Activated CD8-positive, alpha-beta memory T cell treated with anti-CD3 and anti-CD28 coated beads, Interleukin-2, amount 10 ng/mL, durations not matched to agents 7 days and 5 days (primary cell): Measurements from ENCODE around the gene ILKAP. TPM values are rescaled to one million over a fixed set of nuclear protein-coding genes. Genes with fewer than 3 reads are reported as not detected.

Experiments used
- ATAC-seq: fragments of 150-1000 bp; cut with Tn5 transposase; one replicate; pipeline ENCODE4 v1.10.0; 2021; ENCODE audit warnings: moderate library complexity
- CTCF ChIA-PET: fragments of 350-600 bp; sonication (Branson Sonifier 250); formaldehyde crosslinking; loops from one replicate; lab custom pipeline; 2021; ENCODE audit warnings: antibody characterized with exemption; lab: Charles Lee
- DNase-seq: peaks from one replicate; pipeline ENCODE4 v3.0.0-alpha.2; 2020
- H3K27ac Mint-ChIP-seq: one replicate; pipeline ENCODE4 v1.8.0; 2021; ENCODE audit warnings: mild to moderate bottlenecking, mixed read lengths
- H3K27me3 Mint-ChIP-seq: one replicate; pipeline ENCODE4 v1.8.0; 2021; ENCODE audit warnings: mixed read lengths
- H3K36me3 Mint-ChIP-seq: one replicate; pipeline ENCODE4 v1.8.0; 2021; ENCODE audit warnings: mild to moderate bottlenecking, mixed read lengths
- H3K4me1 Mint-ChIP-seq: one replicate; pipeline ENCODE4 v1.8.0; 2021; ENCODE audit warnings: mixed read lengths
- H3K4me3 Mint-ChIP-seq: one replicate; pipeline ENCODE4 v1.8.0; 2021; ENCODE audit warnings: mild to moderate bottlenecking, moderate library complexity, mixed read lengths
- H3K9me3 Mint-ChIP-seq: one replicate; pipeline ENCODE4 v1.8.0; 2022; ENCODE audit warnings: low read depth, mixed read lengths
- total RNA-seq, 2 experiments: library from RNA; stranded (reverse); gene quantifications; one replicate each; pipeline ENCODE4 v1.2.3, GENCODE V29; 2021

ILKAP gene
- total RNA-seq, 2 experiments from 2014 or later: 52.6 to 61.7 TPM

DNA sequence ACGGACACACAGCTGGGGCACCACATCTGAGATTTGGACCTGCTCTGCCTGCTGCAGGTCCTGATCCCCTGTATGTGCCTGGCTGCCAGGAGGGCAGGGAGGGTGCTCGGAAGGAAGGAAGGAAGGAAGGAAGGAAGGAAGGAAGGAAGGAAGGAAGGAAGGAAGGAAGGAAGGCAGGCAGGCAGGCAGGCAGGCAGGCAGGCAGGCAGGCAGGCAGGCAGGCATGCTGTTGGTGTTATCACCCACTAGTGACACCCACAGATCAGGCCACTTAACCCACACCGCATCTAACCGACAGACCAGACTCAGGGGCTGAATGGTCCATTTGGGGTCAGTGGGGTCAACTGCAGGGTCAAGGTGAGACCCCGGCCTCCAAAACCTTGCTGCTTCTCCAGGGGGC is 59.2 kb downstream of the ILKAP start:
- Mint-ChIP-seq H3K27ac (no peak overlapping the region), H3K4me1 (no peaks in the 10 kb centered on the region), H3K27me3 (no peaks in the 10 kb centered on the region), H3K36me3 (no peaks in the 10 kb centered on the region), H3K4me3 (no peak overlapping the region), H3K9me3 (no peaks in the 10 kb centered on the region)
- CTCF ChIA-PET: interaction anchor here (1.5 kb wide), 1 partner anchor 10 kb away, joined by 3 read pairs; no protein-coding TSS in a partner anchor
- no peak for DNase-seq
- ATAC-seq: no peak

DNA sequence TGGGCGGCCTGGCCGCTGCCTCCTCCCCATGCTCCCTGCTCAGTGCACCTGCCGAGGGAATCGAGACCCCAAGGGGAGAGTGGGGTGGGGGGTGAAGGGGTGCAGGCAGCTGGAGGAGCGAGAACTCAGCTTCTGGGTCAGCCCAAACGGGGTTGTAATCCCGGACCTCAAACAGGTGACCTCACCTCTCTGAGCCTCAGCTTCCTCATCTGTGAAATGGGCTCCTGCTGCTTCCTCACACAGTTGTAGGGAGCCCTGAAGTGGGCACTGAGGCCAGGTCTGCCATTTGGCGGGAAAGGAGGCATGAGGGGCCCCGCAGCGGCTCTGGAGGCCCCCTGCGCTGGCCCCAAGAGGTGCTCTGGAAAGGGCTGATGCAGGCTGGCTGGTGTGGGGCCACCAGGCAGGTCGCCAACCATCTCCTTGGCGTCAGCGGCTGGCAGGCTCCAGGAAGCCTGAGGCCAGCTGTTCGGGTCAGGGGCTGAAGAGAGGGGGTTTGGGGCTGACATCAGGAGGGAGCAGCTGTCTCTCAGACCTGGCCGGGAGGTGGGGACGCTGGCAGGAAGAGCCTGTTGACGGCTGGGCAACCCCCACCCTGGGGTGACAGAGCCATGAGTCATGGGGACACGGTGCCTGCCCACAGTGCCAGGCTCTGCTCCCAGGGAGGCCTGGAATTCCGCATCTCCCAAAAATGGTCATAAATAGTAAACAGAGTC is 60.1 kb downstream of the ILKAP start:
- no peak for ATAC-seq

DNA sequence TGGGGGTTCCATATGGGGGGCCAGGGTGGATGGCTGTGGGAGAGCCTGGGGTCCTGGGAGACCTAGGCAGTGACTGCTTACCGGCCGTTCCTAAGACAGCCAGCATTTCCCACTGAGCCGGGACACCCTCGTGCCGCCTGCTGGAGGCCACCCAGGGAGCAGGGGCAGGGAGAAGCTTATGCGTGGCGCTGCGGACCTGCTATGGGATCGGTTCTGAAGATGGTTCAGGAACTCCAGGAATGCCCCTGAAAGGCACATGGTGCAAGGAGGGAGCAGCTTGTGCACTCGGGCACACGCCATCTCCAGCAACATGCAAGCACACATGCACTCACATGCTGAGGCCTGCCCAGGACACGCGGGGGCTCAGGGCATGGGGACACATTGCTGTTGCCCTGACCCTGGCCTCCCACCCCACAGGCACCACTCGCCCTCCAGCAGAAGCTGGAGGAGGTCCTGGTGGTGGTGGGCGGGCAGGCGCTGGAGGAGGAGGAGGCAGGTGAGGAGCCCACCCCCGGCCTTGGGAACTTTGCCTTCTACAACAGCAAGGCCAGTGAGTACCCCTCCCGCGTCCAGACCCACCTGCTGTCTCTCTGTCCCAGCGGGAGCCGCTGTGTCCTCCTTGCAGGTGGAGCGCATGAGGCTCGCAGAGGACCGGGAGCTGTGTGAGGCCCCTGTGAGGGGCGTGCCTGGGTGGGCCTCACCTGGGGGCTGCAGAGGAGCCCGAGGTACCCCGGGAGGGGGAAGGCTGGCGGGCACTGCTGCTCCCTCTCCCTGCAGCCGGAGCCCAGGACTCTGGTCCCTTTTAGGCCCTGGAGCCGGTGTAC is 60.9 kb downstream of the ILKAP start:
- CTCF ChIA-PET: interaction anchor here (0.9 kb wide), 1 partner anchor 18 kb away, joined by 3 read pairs; no protein-coding TSS in a partner anchor
- Mint-ChIP-seq H3K4me3 (no peak overlapping the region), H3K27ac (no peak overlapping the region), H3K9me3 (no peaks in the 10 kb centered on the region), H3K4me1 (no peaks in the 10 kb centered on the region), H3K27me3 (no peaks in the 10 kb centered on the region), H3K36me3 (no peaks in the 10 kb centered on the region)
- ATAC-seq (no peak), DNase-seq (no peak)

More for the DNA sequence above, 60.1 kb downstream of the ILKAP start:
- no peak overlapping the region for H3K4me3 Mint-ChIP-seq
- H3K4me1 Mint-ChIP-seq: no peaks in the 10 kb centered on the region
- CTCF ChIA-PET: interaction anchor here (1.5 kb wide), 1 partner anchor 9 kb away, joined by 3 read pairs; no protein-coding TSS in a partner anchor
- no peaks in the 10 kb centered on the region for H3K36me3 Mint-ChIP-seq
- H3K27ac Mint-ChIP-seq: no peak overlapping the region
- no peak for DNase-seq
- H3K27me3 Mint-ChIP-seq: no peaks in the 10 kb centered on the region
- H3K9me3 Mint-ChIP-seq: no peaks in the 10 kb centered on the region

DNA sequence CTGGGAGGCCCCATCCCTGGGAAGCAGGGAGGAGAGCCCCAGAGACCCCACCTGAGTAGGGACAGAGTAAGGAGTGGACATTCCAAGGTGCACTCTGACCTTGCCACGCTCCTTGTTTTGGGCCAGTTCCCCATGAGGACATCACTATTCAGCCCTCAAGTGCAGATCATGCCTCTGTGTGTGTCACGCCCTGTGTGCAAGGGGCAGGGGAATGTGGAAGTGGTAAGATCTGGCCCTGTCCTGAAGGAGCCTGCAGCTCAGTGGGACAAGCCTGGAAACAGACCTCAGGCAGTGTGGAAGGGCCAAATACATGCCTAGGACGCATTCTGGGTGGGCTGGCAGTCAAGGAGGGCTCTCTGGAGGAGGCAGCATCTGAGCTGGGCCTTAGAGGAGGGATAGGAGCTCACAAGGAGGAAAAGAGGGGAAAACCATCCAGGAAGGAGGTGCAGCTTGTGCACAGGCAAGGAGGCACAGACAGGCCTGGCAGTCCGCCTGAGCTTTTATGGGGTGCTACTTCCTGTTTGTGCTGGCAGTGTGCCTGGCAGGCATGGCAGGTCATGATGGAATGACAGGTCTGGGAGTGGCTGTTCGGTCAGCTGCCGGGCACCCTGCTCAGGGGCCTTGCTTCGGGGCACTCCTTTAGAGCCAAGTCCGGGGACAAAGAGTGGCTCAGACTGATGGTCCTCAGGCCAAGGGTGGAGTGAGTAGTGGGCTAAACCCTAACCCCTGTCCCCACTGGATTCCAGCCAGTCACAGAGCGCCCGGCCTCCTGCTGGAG is 61.8 kb downstream of the ILKAP start:
- CTCF ChIA-PET: interaction anchor here (0.9 to 1.3 kb wide), 2 partner anchors 19 to 172 kb away, joined by 3 read pairs; no protein-coding TSS in a partner anchor

DNA sequence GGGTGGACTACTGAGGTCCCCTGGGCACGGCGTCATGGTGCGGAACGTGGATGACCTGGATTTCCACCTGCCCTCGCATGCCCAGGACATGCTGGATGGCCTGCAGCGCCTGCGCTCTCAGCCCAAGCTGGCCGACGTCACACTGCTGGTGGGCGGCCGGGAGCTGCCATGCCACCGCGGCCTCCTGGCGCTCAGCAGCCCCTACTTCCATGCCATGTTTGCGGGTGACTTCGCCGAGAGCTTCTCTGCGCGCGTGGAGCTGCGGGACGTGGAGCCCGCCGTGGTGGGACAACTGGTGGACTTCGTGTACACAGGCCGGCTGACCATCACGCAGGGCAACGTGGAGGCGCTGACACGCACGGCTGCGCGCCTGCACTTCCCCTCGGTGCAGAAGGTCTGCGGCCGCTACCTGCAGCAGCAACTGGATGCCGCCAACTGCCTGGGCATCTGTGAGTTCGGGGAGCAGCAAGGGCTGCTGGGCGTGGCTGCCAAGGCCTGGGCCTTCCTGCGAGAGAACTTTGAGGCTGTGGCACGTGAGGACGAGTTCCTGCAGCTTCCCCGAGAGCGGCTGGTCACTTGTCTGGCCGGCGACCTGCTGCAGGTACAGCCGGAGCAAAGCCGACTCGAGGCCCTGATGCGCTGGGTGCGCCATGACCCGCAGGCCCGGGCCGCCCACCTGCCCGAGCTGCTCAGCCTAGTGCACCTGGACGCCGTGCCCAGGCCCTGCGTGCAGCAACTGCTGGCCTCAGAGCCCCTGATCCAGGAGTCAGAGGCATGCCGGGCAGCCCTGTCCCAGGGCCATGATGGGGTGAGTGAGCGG is 62.6 kb downstream of the ILKAP start:
- CTCF ChIA-PET: interaction anchor here (0.9 to 1.3 kb wide), 2 partner anchors 20 to 171 kb away, joined by 3 read pairs; no protein-coding TSS in a partner anchor
- Mint-ChIP-seq H3K4me3 (no peak overlapping the region), H3K9me3 (no peaks in the 10 kb centered on the region), H3K27ac (no peak overlapping the region), H3K4me1 (no peaks in the 10 kb centered on the region), H3K36me3 (no peaks in the 10 kb centered on the region), H3K27me3 (no peaks in the 10 kb centered on the region)
- DNase-seq: no peak
- ATAC-seq: no peak

More for the DNA sequence above, 61.8 kb downstream of the ILKAP start:
- Mint-ChIP-seq H3K27ac (no peak overlapping the region), H3K4me1 (no peaks in the 10 kb centered on the region), H3K4me3 (no peak overlapping the region), H3K27me3 (no peaks in the 10 kb centered on the region), H3K36me3 (no peaks in the 10 kb centered on the region), H3K9me3 (no peaks in the 10 kb centered on the region)
- DNase-seq (no peak), ATAC-seq (no peak)

DNA sequence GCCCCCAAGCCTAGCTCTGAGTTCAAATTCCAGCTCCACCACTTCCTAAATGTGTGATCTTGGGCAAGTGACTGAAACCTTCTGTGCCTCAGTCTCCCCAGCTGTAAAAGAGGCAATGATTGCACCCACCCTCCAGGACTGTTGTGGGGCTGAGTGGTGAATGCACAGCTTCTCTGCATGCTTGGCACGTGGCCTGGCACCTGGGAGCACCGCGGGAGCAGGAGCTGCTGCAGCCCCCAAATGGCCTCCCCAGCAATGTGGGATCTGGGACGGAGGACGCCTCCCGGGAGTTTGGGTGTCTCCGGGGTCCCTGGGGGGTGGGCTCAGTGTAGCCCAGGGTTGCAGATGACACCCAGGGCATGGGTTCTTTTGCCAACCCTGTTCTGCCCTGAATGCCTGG is 63.5 kb downstream of the ILKAP start:
- DNase-seq: no peak
- H3K4me3 Mint-ChIP-seq: no peak overlapping the region
- CTCF ChIA-PET: interaction anchor here (1.1 to 1.6 kb wide), 2 partner anchors 123 to 217 kb away, joined by 3 to 4 read pairs; no protein-coding TSS in a partner anchor
- H3K27ac Mint-ChIP-seq: no peak overlapping the region
- ATAC-seq: no peak
- H3K4me1 Mint-ChIP-seq: no peaks in the 10 kb centered on the region
- H3K9me3 Mint-ChIP-seq: no peaks in the 10 kb centered on the region
- H3K36me3 Mint-ChIP-seq: no peaks in the 10 kb centered on the region
- no peaks in the 10 kb centered on the region for H3K27me3 Mint-ChIP-seq

DNA sequence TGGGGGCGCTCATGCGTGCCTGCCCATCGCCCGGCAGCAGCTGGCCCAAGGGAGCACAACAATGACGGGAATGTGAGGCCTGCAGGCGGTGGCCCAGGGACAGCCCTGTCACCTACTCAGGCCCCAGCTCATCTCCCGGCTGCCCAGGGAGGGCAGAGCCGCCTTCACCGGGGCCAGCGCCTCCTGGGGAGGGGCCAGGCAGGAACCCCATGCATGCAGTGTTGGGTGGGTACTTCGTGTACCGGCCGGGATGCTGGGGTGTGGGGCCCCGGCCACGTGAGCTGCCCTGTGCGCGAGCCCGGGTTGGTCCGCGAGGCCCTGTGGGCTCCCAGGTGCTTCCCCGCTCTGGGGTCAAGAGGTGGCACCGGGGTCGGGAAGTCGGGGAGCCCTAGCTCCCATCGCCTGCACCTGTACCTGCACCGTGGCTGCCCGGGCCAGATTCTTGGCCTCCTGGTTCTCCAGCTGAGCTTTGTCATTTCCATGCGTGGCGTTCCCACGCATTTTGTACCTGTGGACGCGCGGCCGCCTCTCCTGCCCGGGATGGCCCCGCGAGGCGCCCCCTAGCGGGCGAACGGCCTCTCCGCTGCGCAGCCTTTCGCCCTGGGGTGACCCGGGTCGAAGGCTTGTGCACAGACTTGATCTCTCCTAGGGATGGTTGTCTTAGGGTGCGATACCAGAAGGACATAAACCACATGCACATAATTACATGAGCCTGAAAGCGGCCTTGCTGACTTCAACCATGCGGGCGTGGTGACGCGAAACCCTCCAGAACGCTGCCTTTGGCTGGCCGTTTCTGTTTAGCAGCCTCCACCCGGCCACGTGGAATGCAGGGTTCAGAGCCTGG is 64.1 kb downstream of the ILKAP start:
- CTCF ChIA-PET: interaction anchor here (0.7 to 1.6 kb wide), 5 partner anchors 50 to 281 kb away, joined by 3 to 6 read pairs (median 3); no protein-coding TSS in a partner anchor
- no peak overlapping the region for H3K27ac Mint-ChIP-seq
- no peak overlapping the region for H3K4me3 Mint-ChIP-seq
- H3K36me3 Mint-ChIP-seq: no peaks in the 10 kb centered on the region
- no peaks in the 10 kb centered on the region for H3K27me3 Mint-ChIP-seq
- DNase-seq (no peak), ATAC-seq (peak; percentile 38)
- H3K4me1 Mint-ChIP-seq: no peaks in the 10 kb centered on the region
- no peaks in the 10 kb centered on the region for H3K9me3 Mint-ChIP-seq

DNA sequence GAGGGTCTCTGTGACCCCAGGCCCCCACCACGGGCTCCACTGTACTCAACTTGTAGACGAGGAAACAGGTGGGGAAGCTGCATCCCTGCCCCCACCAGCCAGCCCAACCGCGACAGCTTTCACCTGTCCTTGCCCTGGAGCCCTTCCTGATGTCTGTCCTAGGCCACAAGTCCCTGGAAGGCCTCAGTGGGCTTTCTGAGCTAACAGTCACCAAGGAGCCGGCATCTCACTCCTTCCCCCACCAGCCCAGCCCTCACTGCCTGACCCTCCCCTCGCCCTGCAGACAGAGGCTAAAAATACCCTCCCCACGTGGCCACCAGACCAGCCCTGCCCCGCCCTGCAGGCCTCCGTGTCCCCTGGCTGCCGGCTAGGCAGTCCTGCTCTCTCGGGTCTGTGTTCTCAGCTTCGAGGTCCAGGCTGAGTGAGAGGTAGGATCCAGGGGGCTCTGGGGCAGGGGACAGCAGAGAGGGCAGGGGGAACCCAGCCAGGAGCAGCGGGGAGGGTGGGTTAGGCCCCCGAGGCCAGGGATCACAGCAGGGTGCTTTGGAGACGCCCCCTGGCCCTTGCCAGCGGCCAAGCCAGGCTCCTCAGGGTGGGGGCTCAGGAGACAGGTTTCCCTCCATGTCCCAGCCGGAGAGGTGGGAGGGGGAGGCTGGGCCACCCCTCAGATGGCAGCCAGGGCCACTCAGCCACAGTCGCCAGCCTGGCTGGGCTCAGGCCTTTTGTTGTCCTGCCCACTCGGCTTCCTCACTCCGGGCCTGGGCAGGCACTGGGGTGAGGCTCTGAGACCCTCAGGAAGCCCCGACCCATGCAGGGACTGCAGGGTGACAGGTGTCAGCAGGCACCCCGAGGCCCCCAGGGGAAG is 64.9 kb downstream of the ILKAP start, which contains the start of gene KLHL30:
Gene KLHL30 (plus strand): TSS at position 338 of the 865 bp plus-strand sequence. CDS start 2,087 bp downstream, outside the sequence.
- no peaks in the 10 kb centered on the region for H3K36me3 Mint-ChIP-seq
- CTCF ChIA-PET: interaction anchor here (0.7 to 1.6 kb wide), 5 partner anchors 49 to 280 kb away, joined by 3 to 6 read pairs (median 3); no protein-coding TSS in a partner anchor
- H3K27ac Mint-ChIP-seq: no peak within 1 kb of the TSS
- ATAC-seq (no peak), DNase-seq (no peak)
- H3K9me3 Mint-ChIP-seq: no peaks in the 10 kb centered on the region
- H3K4me3 Mint-ChIP-seq: no peak within 1 kb of the TSS
- H3K27me3 Mint-ChIP-seq: no peaks in the 10 kb centered on the region
- H3K4me1 Mint-ChIP-seq: no peaks in the 10 kb centered on the region

DNA sequence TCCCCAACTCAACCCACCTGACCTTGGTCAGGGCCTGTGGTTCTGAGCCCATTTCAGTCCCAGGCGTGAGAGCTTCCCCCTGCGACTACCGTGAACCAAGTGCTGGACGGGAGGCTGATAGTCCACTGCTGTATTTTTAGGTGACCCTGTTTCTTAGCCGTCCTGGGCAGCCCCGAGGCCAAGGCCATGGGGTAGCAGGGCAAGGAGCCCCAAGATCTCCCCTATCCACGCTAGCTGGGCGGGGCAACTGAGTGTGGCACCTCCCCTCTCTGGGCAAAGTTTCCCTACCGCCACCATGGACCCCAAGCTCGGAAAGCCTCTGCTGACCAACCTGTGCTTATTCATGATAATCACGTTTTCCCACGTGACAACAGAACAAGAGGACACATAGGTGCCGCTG is 65.6 kb downstream of the ILKAP start:
- H3K4me1 Mint-ChIP-seq: no peaks in the 10 kb centered on the region
- CTCF ChIA-PET: no interaction called here
- H3K9me3 Mint-ChIP-seq: no peaks in the 10 kb centered on the region
- H3K4me3 Mint-ChIP-seq: no peak overlapping the region
- DNase-seq: no peak
- no peak for ATAC-seq
- no peaks in the 10 kb centered on the region for H3K36me3 Mint-ChIP-seq
- H3K27ac Mint-ChIP-seq: no peak overlapping the region
- no peaks in the 10 kb centered on the region for H3K27me3 Mint-ChIP-seq

DNA sequence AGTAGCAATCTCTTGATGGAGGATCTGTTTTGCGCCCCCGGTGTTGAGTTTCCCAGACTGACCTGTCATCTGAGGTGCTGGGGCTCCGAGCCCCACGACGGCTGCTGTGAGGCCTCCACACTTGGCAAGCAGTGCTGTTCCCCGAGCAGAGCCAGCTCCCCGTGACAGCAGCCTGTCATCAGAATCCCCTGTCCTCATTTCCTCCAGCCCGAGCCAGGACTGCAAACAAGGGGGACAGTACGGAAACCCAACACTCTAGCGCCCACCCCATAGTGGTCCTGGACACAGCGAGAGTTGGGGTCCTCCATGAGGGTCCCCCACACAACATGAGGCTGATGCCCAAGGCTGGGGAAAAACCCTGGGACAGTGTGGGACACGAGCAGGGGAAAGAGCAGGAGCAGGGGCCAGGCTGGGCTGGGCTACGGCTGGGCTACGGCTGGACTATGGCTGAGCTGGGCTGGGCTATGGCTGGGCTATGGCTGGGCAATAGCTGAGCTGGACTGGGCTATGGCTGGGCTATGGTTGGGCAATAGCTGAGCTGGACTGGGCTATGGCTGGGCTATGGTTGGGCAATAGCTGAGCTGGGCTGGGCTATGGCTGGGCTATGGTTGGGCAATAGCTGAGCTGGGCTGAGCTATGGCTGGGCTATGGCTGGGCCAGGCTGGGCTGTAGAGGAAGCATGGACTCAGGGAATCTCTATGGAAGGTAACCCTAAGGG is 66.5 kb downstream of the ILKAP start:
- Mint-ChIP-seq H3K4me3 (no peak overlapping the region), H3K27me3 (no peaks in the 10 kb centered on the region), H3K27ac (no peak overlapping the region), H3K36me3 (no peaks in the 10 kb centered on the region), H3K4me1 (no peaks in the 10 kb centered on the region), H3K9me3 (no peaks in the 10 kb centered on the region)
- ATAC-seq: no peak
- no peak for DNase-seq
- CTCF ChIA-PET: no interaction called here
